PFSK-1 (cell line): ENCODE data around the gene GPD2.

ENCODE experiments used
- FOXP2 ChIP-seq: optimal IDR thresholded peaks from 2 replicates; pipeline ENCODE3; 2011; ENCODE audit warnings: borderline replicate concordance, control low read depth, inconsistent platforms; ENCODE audit not compliant: insufficient read depth; ENCODE audit errors: extremely low read length, extremely low read depth
- POLR2AphosphoS5 ChIP-seq: IDR thresholded peaks from 2 replicates; pipeline ENCODE4 v1.6.1; 2012; ENCODE audit warnings: low read depth, mild to moderate bottlenecking, control low read depth, low read length, moderate library complexity
- REST ChIP-seq, 2 experiments: IDR thresholded peaks; 2 replicates each; pipeline versions ENCODE4 v1.6.1 to v1.8.0; 2011 to 2012; ENCODE audit warnings: low read depth in 2 of 2, low read length in 2 of 2, control low read depth in 1 of 2, inconsistent platforms in 1 of 2, mild to moderate bottlenecking in 1 of 2, moderate library complexity in 1 of 2; ENCODE audit not compliant: insufficient read depth in 1 of 2
- SIN3A ChIP-seq: IDR thresholded peaks from 2 replicates; pipeline ENCODE4 v1.6.1; 2012; ENCODE audit warnings: mild to moderate bottlenecking, low read length, moderate library complexity, borderline replicate concordance; ENCODE audit not compliant: insufficient read depth
- TAF1 ChIP-seq: IDR thresholded peaks from 2 replicates; pipeline ENCODE4 v1.6.1; 2012; ENCODE audit warnings: low read length, control low read depth, borderline replicate concordance; ENCODE audit not compliant: insufficient read depth

Gene GPD2

GRCh38 chr2:156399950-156400705, 36.1 kb upstream of the GPD2 start:
- no peak for TF ChIP-seq SIN3A
- TF ChIP-seq REST (IDR thresholded peaks at IDR 0.05; ENCODE audit: insufficient read depth in 1 of 2, low read depth in 2 of 2, low read length in 2 of 2): no peak
- TF ChIP-seq POLR2AphosphoS5: no peak
- no peak for TF ChIP-seq FOXP2
- no peak for TF ChIP-seq TAF1

GRCh38 chr2:156400706-156401678, 35.2 kb upstream of the GPD2 start:
- no peak for TF ChIP-seq REST (IDR thresholded peaks at IDR 0.05; ENCODE audit: insufficient read depth in 1 of 2, low read depth in 2 of 2, low read length in 2 of 2)
- TF ChIP-seq SIN3A: no peak
- TF ChIP-seq POLR2AphosphoS5: no peak
- no peak for TF ChIP-seq TAF1
- no peak for TF ChIP-seq FOXP2

GRCh38 chr2:156401861-156402260, 34.3 kb upstream of the GPD2 start:
- TF ChIP-seq POLR2AphosphoS5 (no peak), TAF1 (no peak), REST (IDR thresholded peaks at IDR 0.05; ENCODE audit: insufficient read depth in 1 of 2, low read depth in 2 of 2, low read length in 2 of 2) (no peak), FOXP2 (no peak), SIN3A (no peak)

- TF ChIP-seq FOXP2 (no peak), TAF1 (no peak), SIN3A (no peak), REST (IDR thresholded peaks at IDR 0.05; ENCODE audit: insufficient read depth in 1 of 2, low read depth in 2 of 2, low read length in 2 of 2) (no peak), POLR2AphosphoS5 (no peak)
Measured at GRCh38 chr2:156405586-156405985, 30.6 kb upstream of the GPD2 start.
